Stimulated activated naive CD8-positive, alpha-beta T cell treated with anti-CD3 and anti-CD28 coated beads, Interleukin-15, Interleukin-2, amounts not matched to agents 100 U/mL and 50 U/mL, for 24 hours (primary cell): ENCODE results near the gene LIN28B.
"Not testable (repeated sequence)": the region's sequence is repeated elsewhere in the genome, so short reads cannot be mapped to it uniquely, and the experiment has no call there.

Experiments
- ATAC-seq: fragments of 150-1000 bp; cut with Tn5 transposase; one replicate; pipeline ENCODE4 v1.10.0; 2021
- DNase-seq: peaks from one replicate; pipeline ENCODE4 v3.0.0; 2021

Gene LIN28B

DNA sequence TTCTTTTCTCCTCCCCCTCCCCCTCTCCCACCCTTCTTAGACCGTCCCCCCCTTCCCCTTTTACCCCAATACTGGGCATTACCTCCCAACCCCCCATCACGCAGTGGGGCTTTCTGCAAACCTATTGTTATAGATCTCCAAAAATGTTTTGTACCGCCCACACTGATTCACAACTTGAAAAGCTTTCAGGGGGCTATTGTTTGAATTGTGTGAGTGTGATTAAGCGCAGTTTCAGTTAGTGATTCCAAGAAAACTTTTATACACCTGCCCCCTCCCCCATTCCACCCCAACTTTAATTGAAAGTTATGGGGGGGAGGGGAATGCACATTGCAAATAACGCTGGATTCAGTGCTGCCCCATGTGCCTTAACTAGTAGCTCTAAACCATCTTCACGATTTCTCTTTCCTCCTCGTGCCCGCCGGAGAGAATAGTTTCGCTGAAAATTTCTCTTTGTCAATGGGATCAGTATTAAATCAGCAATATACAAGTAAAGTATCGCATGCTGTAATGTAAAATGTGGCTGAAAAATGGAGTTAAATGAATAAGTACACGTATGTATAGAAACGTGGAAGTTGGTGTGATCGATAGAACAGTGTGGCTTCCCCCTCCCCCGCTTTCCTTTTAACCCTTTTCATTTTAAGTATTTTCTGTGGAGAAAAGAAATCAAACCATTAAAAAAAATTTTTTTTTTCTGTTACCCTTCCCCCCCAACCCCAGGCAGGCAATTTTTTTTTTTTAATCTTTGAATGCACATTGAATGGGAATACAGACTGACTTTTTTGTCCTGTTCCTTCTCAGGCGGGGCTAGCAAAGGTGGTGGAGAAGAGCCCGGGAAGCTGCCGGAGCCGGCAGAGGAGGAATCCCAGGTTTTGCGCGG, 632 bp downstream of the LIN28B start:
- ATAC-seq (no peak), DNase-seq (no peak)

DNA sequence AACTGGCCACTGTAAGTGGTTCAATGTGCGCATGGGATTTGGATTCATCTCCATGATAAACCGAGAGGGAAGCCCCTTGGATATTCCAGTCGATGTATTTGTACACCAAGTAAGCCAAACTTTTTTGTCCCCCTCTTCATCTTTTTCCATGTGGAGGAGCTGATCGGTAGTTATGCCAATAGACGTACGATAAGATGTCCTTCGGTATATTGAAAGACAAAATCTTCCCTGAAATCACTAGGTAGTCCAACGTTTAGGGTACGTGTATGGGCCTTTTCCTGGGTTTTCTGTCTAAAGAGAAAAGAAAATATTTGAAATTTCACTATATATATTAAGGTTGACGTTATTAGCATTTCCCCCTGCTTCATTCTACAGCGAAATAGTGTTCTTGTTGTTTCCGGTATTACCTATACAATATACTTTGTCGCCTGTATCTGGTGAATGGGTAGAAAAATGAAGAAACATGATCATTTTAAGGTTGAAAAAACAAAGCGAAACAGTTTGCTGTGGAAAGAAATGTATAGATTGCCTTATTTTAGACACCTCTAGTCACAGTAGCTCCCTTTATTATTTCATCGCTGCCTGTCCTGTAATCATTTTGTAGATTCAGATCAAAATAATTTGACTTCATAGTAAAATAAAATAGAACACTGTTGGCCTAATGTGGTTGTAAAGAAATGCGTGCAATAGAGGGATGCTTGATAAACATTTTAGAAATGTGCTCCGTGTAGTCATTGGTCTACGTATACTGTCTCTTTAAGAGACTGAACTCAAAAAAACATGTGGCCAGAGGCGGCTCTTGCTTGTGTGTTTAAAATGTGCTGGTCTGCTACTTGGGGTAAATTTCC, 1.5 kb downstream of the LIN28B start:
- DNase-seq (no peak), ATAC-seq (no peak)

DNA sequence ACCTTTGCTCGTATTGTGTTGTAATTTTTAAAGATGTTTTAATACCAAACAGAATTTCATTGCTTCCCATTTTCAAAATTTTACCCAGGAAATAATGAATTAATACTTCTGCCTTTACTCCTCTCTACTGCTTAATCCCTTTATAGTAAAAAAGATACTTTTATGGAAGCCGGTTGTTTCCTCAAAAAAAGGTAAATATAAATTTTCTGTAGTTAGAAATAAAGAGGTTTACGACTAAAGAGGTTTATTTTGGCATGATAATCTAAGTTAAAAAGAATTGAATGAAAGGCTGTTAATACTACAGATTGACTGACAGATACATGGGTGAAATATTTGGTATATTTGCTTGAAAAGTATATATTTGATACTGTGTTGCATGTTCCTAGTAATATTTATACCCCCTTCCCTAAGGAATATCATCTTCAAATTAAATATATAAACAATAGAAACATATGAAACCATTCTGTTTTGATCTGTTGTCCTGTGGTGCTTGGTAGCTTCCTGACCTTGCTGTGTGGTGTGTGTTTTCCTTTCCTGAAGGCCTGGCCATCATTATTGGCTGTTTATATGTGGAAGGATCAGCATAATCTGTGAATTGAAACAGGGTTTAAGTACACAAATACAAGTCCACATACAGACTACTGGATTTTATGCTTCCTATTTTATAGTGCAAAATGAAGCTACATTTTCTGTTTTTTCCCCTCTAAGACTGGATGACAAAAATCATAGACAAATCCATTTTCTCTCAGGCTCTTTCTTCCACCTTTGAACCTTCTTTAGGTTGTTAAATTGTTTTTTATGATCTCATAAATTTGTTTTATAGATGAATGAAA, 2.3 kb downstream of the LIN28B start:
- DNase-seq = no peak
- ATAC-seq = no peak

DNA sequence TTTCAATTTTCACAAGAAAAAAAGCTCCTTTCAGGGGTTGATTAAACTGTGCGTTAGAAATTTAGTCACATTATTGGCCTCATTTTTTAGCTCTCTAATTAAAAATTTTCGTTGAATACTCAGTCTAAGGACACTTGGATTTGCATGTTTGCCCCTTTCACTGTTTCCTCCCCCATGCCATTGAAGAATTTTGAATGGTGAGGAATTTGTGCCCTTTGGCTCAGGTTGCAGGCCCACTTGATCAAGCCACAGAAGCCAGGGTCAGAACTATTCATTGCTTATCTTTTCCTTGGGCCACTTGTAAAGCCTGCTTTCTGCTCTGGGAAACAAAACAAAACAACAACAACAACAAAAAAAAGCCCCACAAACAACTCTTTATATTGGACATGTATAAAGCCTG, 12.2 kb downstream of the LIN28B start:
- ATAC-seq = no peak
- DNase-seq = no peak

DNA sequence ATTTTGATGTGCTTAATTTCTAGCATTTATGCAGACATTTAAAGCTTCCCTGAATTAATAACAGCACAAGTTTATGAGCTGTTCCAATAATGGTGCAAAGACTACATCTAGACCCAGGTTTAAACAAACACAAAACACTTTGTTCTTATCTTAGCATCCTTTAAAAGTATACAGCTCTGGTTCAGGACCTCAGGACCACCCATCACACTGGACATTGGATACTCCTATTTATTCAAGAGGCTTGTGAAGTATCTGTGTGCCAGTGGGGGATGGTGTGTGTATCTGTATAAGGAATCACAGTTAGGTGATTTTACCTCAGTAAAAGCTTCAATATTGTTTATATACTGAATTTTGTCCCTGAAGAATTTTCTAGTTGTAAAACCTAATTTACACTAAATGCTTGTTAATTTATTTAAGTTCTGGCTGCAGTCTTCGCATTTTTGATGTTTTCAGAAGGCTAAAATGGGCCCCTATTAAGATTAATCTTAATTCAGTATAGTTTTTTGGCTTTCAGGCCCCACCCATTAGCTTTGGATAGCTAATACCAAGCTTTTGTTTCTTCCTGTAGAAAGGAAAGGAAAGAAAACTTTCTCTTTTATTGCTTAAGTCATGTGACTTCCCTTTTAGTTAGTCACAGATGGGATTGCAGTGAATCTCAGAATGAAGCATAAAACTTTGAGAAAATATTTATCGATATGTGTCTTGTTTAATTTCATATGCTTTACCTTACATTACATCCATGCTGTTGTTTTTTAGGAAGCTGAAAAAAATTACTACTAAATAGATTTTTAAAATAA, 13.1 kb downstream of the LIN28B start:
- DNase-seq = no peak
- ATAC-seq = no peak

DNA sequence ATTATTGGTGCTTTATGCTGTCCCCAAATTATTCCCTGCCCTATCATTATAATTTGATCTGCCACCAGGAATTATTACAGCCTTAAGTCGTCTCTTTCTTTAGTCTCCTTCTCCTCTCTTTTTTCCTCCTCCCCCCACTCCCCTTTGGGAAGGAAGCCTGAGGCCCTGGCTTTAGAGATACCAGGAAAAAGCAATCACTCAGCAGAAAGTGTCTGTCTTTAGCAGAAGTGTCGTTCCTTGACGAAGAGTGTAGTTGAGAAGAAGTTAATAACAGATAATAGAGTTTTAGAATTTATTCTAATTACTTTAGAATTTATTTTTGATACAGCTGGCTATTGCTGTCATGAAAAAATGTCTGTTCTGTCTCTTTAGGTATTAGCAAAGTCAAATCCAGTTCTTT, 16.5 kb downstream of the LIN28B start:
- ATAC-seq = no peak
- no peak for DNase-seq

DNA sequence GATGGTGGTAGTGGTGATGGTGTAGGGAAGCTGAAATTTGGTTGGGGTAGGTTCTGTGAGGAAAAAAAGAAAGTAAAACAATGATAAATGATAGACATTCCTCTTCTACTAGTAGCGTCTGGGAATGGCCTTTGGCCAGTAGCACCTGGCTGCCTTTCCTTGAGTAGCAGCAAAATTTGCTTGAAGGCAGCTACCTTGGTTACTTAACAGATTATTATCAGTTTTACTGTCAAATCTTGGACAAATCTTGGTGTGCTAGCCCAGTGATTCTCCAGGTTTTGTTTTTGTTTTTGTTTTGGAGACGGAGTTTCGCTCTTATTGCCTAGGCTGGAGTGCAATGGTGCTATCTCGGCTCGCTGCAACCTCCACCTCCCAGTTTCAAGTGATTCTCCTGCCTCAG, 26.4 kb downstream of the LIN28B start:
- ATAC-seq = no peak

DNA sequence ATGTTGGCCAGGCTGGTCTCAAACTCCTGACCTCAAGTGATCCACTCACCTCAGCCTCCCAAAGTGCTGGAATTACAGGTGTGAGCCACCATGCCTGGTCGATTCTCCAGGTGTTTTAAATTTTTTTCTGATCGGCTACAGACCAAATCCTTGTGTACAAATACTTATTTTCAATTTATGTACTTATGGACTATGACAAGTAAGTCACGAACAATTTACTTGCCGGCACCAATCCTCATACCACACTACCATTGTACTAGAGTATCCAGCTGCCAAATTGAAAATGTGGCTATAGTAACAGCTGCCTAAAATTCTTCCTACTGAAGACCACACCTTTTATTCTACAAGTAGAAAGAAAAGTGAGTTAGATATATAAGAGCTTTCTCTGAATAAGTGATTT, 26.9 kb downstream of the LIN28B start:
- DNase-seq (no peak), ATAC-seq (no peak)

More for the DNA sequence above, 26.4 kb downstream of the LIN28B start:
- no peak for DNase-seq

DNA sequence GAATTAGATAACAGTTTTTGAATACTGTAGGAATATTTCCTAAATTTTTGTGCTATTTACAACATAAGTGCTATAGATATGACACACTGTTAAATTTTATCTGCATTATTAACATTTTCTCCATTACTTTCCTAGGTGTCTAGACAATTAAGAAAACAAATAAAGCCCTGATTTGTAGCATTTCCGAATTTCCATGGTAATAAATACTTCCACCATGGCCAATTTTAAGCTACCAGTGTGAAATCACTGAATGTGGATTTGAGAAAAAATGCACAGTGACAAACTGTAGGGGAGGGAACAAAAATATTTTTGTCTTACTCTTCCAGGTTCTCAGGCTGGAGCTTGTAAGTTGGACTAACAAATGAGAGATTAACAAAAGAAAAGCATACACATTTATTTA, 27.9 kb downstream of the LIN28B start:
- no peak for ATAC-seq
- no peak for DNase-seq

DNA sequence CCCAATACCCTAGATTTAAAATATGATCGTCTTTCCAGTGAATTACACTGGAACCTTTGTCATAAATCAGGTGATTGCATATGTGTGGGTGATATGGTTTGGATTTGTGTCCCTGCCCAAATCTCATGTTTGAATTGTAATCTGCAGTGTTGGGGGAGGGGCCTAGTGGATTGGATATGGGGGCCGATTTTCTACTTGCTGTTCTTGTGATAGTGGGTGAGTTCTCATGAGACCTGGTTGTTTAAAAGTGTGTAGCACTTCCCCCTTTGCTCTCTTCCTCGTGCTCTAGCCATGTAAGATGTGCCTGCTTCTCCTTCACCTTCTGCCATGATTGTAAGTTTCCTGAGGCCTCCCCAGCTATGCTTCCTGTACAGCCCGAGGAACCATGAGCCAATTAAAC, 29.0 kb downstream of the LIN28B start:
- DNase-seq, ATAC-seq: not testable (repeated sequence)

DNA sequence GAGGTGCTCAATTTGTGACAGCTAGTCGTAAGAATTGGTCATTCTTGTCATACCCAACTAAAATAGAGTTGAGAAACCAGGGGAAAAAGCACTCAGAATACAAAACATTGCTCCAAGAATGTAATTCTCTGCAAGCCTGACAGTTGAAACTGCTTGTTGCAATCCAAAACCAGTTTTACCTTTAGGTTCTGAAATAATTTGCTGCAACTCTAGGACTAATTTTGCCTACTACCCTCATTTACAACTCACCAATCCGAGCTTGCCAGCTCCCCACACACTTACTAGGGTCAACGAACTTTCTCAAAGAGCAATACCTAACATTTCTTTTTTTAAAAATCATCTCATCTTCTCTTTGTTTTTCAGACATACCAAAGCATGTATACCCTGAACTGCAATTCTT, 29.7 kb downstream of the LIN28B start:
- DNase-seq (no peak), ATAC-seq (no peak)

DNA sequence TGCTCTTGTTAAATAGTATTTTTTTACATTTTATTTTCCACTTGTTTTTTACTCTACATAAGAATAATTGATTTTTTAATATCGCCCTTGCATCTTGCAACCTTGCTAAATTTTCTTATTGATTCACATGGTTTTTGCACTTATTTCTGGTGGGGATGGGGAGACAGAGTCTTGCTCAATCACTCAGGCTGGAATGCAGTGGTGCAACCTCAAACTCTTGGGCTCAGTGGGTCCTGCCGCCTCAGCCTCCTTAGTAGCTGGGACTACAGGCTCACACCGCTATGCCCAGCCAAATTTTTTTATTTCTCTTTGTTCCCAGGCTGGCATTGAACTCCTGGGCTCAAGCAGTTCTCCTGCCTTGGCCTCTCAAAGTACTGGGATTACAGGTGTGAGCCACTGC, 30.3 kb downstream of the LIN28B start:
- DNase-seq = no peak
- ATAC-seq = no peak

DNA sequence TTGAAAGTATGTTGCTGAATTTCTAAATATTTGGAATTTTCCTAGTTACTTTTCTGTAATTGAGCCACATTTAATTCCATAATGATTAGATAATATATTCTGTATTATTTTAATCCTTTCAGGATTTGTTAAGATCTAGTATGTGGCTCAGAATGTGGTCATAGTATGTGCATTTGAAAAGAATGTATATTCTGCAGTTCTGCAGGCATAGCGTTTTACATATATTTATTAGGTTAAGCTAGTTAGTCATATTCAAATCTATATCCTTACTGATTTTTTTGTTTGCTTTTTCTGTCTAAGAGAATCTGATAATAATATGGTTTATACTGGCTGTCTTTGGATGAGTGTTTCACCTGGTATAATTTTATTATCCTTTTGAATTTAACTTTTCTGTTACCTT, 33.2 kb downstream of the LIN28B start:
- ATAC-seq (no peak), DNase-seq (no peak)

DNA sequence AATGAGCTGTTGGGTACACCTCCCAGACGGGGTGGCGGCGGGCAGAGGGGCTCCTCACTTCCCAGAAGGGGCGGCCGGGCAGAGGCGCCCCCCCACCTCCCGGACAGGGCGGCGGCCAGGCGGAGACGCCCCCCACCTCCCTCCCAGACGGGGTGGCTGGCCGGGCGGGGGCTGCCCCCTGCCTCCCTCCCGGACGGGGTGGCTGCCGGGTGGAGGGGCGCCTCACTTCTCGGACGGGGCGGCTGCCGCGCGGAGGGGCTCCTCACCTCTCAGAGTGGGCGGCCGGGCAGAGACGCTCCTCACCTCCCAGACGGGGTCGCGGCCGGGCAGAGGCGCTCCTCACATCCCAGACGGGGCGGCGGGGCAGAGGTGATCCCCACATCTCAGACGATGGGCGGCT, 34.2 kb downstream of the LIN28B start:
- not testable (repeated sequence) for ATAC-seq, DNase-seq

DNA sequence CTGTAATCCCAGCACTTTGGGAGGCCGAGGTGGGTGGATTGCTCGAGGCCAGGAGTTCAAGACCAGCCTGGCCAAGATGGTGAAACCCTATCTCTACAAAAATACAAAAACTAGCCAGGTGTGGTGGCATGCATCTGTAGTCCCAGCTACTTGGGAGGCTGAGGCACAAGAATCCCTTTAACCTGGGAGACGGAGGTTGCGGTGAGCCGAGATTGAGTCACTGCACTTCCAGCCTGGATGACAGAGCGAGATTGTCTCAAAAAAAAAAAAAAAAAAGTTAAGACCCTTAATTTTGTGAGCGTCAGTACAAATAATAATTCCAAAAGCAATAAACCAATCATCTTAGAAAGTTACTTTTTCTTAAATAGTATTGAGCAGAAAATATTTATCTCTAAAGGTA, 36.7 kb downstream of the LIN28B start:
- DNase-seq, ATAC-seq: not testable (repeated sequence)

DNA sequence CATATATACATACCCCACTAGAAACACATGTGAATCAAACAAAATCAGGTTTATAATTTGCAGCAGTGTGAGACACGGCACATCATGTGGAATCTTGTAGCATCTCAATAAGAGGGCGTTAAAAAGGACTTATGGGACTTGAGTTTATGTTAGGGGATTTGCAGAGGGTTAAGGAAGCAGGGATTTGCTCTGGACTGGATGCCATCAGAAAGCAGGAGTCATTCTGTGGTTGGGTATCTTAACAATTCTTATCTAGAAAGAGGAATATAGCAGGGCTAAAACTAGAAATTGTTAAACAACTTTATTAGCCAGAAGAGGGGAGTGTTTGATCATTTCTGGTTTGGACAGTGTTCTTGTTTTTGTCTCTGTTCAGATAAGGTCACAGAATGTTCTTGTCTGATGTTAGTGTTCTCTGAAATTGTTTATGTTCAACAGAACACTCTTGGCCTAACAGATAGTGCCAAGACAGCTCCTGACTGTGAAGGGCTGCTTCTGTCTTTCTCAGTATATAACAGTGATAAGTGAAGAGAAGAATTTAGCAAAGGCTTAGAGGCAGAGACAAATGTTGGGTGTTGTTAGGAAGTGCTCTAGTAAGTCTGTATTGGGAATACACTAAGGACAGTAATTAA, 39.2 kb downstream of the LIN28B start:
- DNase-seq (no peak), ATAC-seq (no peak)

DNA sequence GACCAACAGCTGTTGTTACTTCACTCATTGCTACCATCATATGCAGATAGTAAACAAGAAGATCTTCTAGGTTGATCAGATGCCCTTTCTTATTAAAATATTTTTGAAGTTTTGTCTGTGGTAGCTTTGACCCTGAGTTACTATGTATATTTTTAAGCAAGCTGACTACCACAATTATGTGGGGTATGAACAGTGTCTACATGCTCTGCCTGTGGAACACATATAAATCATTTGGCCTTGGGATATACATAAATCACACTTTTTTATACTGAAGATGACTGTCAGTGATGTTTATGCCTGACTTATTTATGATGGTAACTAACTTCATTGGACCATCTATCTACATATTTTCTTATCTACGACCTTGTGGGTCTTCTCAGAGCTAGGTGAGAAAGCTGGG, 44.2 kb downstream of the LIN28B start:
- DNase-seq = no peak
- ATAC-seq = no peak

DNA sequence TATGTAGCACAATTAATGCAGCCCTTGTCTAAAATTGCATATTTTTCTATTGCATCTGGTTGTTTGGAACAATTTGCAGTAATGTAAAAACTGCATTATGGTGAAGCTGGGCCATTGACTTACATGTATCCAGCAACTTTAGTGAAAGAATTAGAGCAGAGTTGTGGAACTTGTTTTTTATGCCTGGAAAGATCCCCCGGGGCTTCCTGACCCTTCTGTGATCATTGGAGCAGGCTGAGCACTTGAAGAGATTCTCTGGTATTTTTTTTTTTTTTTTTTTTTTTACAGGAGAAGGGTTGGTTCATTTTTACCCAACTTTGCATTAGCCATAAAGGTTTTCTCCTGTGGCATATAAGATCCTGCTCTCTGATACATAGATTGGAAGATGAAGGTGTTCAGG, 45.0 kb downstream of the LIN28B start:
- no peak for ATAC-seq
- DNase-seq = no peak

DNA sequence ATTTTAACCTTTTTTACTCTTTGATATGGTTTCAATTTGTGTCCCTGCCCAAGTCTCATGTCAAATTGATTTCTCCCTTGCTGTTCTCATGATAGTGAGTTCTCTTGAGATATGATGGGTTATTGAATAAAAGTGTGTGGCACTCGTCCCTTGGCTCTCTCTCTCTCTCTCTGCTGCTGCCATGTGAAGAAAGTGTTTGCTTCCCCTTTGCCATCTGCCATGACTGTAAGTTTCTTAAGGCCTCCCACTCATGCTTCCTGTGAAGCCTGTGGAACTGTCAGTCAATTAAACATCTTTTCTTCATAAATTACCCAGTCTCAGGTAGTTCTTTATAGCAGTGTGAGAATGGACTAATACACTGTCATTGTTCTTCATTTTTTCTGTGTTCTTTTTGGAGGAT, 48.5 kb downstream of the LIN28B start:
- no peak for ATAC-seq
- no peak for DNase-seq

DNA sequence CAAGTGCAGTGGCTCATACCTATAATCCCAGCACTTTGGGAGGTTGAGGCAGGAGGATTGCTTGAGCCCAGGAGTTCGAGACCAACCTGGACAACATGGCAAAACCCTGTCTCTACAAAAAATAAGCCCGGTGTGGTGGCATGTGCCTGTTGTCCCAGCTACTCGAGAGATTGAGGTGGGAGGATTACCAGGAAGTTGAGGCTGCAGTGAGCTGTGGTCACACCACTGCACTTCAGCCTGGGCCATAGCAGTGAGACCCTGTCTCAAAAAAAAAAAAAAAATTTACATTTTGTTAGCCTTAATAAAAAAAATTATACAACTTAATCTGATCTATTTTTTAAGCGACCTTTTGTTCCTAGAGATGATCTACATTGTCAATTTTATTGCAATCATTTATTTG, 56.6 kb downstream of the LIN28B start:
- ATAC-seq, DNase-seq: not testable (repeated sequence)

DNA sequence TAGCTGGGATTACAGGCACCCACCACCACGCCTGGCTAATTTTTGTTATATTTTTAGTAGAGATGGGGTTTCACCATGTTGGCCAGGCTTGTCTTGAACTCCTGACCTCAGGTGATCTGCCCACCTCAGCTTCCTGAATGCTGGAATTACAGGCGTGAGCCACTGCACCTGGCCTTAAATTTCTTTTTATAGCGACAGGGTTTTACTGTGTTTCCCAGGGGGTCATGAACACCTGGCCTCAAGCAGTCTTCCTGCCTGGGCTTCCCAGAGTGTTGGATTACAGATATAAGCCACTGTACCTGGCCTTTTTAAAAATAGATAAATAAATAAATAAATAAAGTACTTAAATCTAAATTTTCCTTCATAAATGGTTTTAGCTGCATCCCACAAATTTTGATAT, 57.5 kb downstream of the LIN28B start:
- DNase-seq = no peak
- ATAC-seq = no peak
